ENCODE measurements around the gene ADCY4.

Gene ADCY4

GRCh38 chr14:24277606-24278321, 57.1 kb downstream of the ADCY4 start:
- DNase-seq (ENCODE audit: low read depth, low spot score) = no peak

- DNase-seq (ENCODE audit: low read depth, low spot score) = no peak
Observed at GRCh38 chr14:24277071-24277470, 57.8 kb downstream of the ADCY4 start.

- DNase-seq (ENCODE audit: low read depth, low spot score) = no peak
Observed at GRCh38 chr14:24274101-24274543, 60.7 kb downstream of the ADCY4 start.

- no peak for DNase-seq (ENCODE audit: low read depth, low spot score)
Observed at GRCh38 chr14:24273422-24273998, 61.4 kb downstream of the ADCY4 start.

- no peak for DNase-seq (ENCODE audit: low read depth, low spot score)
Observed at GRCh38 chr14:24272467-24272866, 62.4 kb downstream of the ADCY4 start.

- DNase-seq (ENCODE audit: low read depth, low spot score) = no peak
Observed at GRCh38 chr14:24271834-24272263, 63.0 kb downstream of the ADCY4 start.

- DNase-seq (ENCODE audit: low read depth, low spot score) = peak; percentile 95
Observed at GRCh38 chr14:24271134-24271833, 63.6 kb downstream of the ADCY4 start, which contains the start of gene RABGGTA. RABGGTA (minus strand) TSS chr14:24271597; CDS start chr14:24271115, 482 bp downstream.

- no peak for DNase-seq (ENCODE audit: low read depth, low spot score)
Observed at GRCh38 chr14:24270537-24271133, 64.2 kb downstream of the ADCY4 start.

- DNase-seq (ENCODE audit: low read depth, low spot score) = no peak
Observed at GRCh38 chr14:24269910-24270536, 64.8 kb downstream of the ADCY4 start.

- no peak for DNase-seq (ENCODE audit: low read depth, low spot score)
Observed at GRCh38 chr14:24269368-24269767, 65.5 kb downstream of the ADCY4 start.
